K562 (cell line): ENCODE results near the gene IFNAR2. TPM values are rescaled to one million over a fixed set of nuclear protein-coding genes. Genes with fewer than 3 reads are reported as not detected.

Source experiments
- ATAC-seq: fragments of 200-7000 bp; cut with Tn5 transposase; 3 replicates; pipeline ENCODE4 v1.9.1; 2020; ENCODE audit warnings: moderate library complexity
- BruUV-seq: library from RNA; stranded (reverse); fragments of 400-500 nt; replicated peaks from 2 replicates; lab custom pipeline; 2021; lab: Mats Ljungman, UMichigan
- CTCF ChIA-PET: fragments of 300-600 bp; formaldehyde crosslinking; extraction: SDS; loops from one replicate; lab custom pipeline; 2021; ENCODE audit warnings: low intra/inter-chr PET ratio; lab: Yijun Ruan, JAX
- POLR2A ChIA-PET: fragments of 300-600, 350-650 bp; sonication (Branson Sonifier 250); formaldehyde crosslinking; extraction: SDS; loops from one replicate; lab custom pipeline; 2021; ENCODE audit warnings: antibody characterized with exemption, inconsistent platforms; lab: Yijun Ruan, JAX
- DNase-seq, 4 experiments: peaks; one replicate each; pipeline versions ENCODE4 v3.0.0 to v3.0.0-alpha.2; 2011 to 2018; ENCODE audit warnings: low spot score in 3 of 4, mixed read lengths in 3 of 4; ENCODE audit errors: extremely low read depth in 1 of 4
- FAIRE-seq: peaks from 2 replicates; lab custom pipeline; 2011; peaks lifted over from hg19 to GRCh38; lab: Jason Lieb, UNC
- H2AFZ ChIP-seq: 2 replicates; pipeline ENCODE4 v1.6.0; 2011; ENCODE audit warnings: low read depth, low read length, control low read depth, inconsistent platforms
- H3K27ac ChIP-seq: fragments of 200-600 bp; 3 replicates; pipeline ENCODE4 v1.8.0; 2011; ENCODE audit warnings: low read depth, mild to moderate bottlenecking, control low read depth, inconsistent platforms, low read length, moderate library complexity, mixed read lengths; ENCODE audit errors: extremely low read depth
- H3K27me3 ChIP-seq, 2 experiments: fragments of 300-600 bp in 1 of 2; 2 replicates in 1 of 2; 3 replicates in 1 of 2; pipeline versions ENCODE4 v1.6.0 to v1.8.0; 2011; ENCODE audit warnings: inconsistent platforms in 2 of 2, low read length in 2 of 2, mild to moderate bottlenecking in 1 of 2, mixed read lengths in 1 of 2, moderate library complexity in 1 of 2; ENCODE audit not compliant: control insufficient read depth in 2 of 2, insufficient read depth in 2 of 2
- H3K36me3 ChIP-seq: fragments of 300-600 bp; 3 replicates; pipeline ENCODE4 v1.8.0; 2011; ENCODE audit warnings: mild to moderate bottlenecking, low read length, inconsistent platforms; ENCODE audit not compliant: control insufficient read depth, insufficient read depth
- H3K4me1 ChIP-seq, 2 experiments: fragments of 200-600 bp in 1 of 2; replicated peaks in 1 of 2; 2 replicates in 1 of 2; 3 replicates in 1 of 2; pipeline versions ENCODE4 v1.5.1 to v1.8.0; 2011; ENCODE audit warnings: inconsistent platforms in 2 of 2, low read length in 2 of 2, mild to moderate bottlenecking in 1 of 2, mixed read lengths in 1 of 2, moderate library complexity in 1 of 2; ENCODE audit not compliant: control insufficient read depth in 2 of 2, insufficient read depth in 2 of 2
- H3K4me2 ChIP-seq: 2 replicates; pipeline ENCODE4 v1.6.1; 2011; ENCODE audit warnings: low read length, control low read depth, inconsistent platforms, mixed read lengths; ENCODE audit not compliant: insufficient read depth
- H3K4me3 ChIP-seq: fragments of 200-600 bp; sonication (generic), shearing (Covaris generic); 2 replicates; pipeline ENCODE4 v1.5.1; 2016; ENCODE audit warnings: control low read depth, inconsistent platforms
- H3K79me2 ChIP-seq: fragments of 200-600 bp; 3 replicates; pipeline ENCODE4 v1.8.0; 2011; ENCODE audit warnings: low read length, inconsistent platforms; ENCODE audit not compliant: control insufficient read depth, insufficient read depth
- H3K9ac ChIP-seq, 2 experiments: 2 replicates each; pipeline versions ENCODE4 v1.6.0 to v1.6.1; 2011; ENCODE audit warnings: low read depth in 2 of 2, low read length in 2 of 2, control low read depth in 1 of 2, inconsistent platforms in 1 of 2, mild to moderate bottlenecking in 1 of 2, mixed read lengths in 1 of 2; ENCODE audit not compliant: insufficient read depth in 1 of 2
- H3K9me1 ChIP-seq: one replicate; pipeline ENCODE4 v1.6.0; 2011; ENCODE audit warnings: inconsistent platforms, mild to moderate bottlenecking, low read length, moderate library complexity; ENCODE audit not compliant: control insufficient read depth, insufficient read depth
- H3K9me3 ChIP-seq: replicated peaks from 2 replicates; pipeline ENCODE4 v1.5.1; 2011; ENCODE audit warnings: low read depth, low read length, inconsistent platforms; ENCODE audit not compliant: control insufficient read depth, insufficient read depth
- H4K20me1 ChIP-seq: replicated peaks from 2 replicates; pipeline ENCODE4 v1.6.1; 2011; ENCODE audit warnings: low read length, inconsistent platforms, mixed read lengths; ENCODE audit not compliant: control insufficient read depth, insufficient read depth
- BCOR ChIP-seq: fragments of 450-650 bp; IDR thresholded peaks from 2 replicates; pipeline ENCODE4 v1.6.1; 2016
- FOXK1 ChIP-seq: sonication (generic); formaldehyde crosslinking; IDR thresholded peaks from 2 replicates; pipeline ENCODE4 v1.8.0; 2022; ENCODE audit warnings: missing genetic modification reagents, mild to moderate bottlenecking, borderline replicate concordance
- GATA2 ChIP-seq: sonication (generic); formaldehyde crosslinking; IDR thresholded peaks from 2 replicates; pipeline ENCODE4 v1.4.0; 2020; ENCODE audit warnings: mild to moderate bottlenecking, missing genetic modification reagents
- MTA2 ChIP-seq: fragments of 450-650 bp; IDR thresholded peaks from 2 replicates; pipeline ENCODE4 v1.6.1; 2016; ENCODE audit warnings: low read depth
- SPI1 ChIP-seq: IDR thresholded peaks from 2 replicates; pipeline ENCODE4 v1.6.1; 2011; ENCODE audit warnings: low read depth, low read length, control low read depth, borderline replicate concordance
- TCF3 ChIP-seq: sonication (generic); formaldehyde crosslinking; IDR thresholded peaks from 2 replicates; pipeline ENCODE4 v1.4.0; 2020; ENCODE audit warnings: mild to moderate bottlenecking, missing genetic modification reagents
- TCF7L2 ChIP-seq: fragments of 150-350 bp; IDR thresholded peaks from 2 replicates; pipeline ENCODE4 v1.6.1; 2016; ENCODE audit warnings: low read depth, mild to moderate bottlenecking, low read length, moderate library complexity
- ZNF217 ChIP-seq: sonication (generic); formaldehyde crosslinking; IDR thresholded peaks from 2 replicates; pipeline ENCODE4 v1.8.0; 2022; ENCODE audit warnings: mild to moderate bottlenecking, missing genetic modification reagents
- ZSCAN32 ChIP-seq: fragments of 450-650 bp; formaldehyde crosslinking; IDR thresholded peaks from 2 replicates; pipeline ENCODE4 v1.4.0; 2020; ENCODE audit warnings: mild to moderate bottlenecking, moderate library complexity
- WGBS: fragments of 100-300 bp; shearing (Covaris generic); methylation state at CpG from one replicate; pipeline ENCODE4 v1.1.6; 2016; ENCODE audit warnings: low coverage, mixed read lengths; ENCODE audit not compliant: insufficient coverage; ENCODE audit errors: missing lambda C conversion rate; 5-methylcytosine and 5-hydroxymethylcytosine counted together
- in situ Hi-C: fragments of 300-500 bp; cut with MboI; formaldehyde crosslinking; loops from 4 replicates; pipeline ENCODE4 v1.15.0; 2018; ENCODE audit warnings: inconsistent platforms, mixed read lengths
- intact Hi-C: fragments of 100-400 bp; cut with micrococcal nuclease; formaldehyde crosslinking; loops from 2 replicates; pipeline ENCODE4 v1.14.2; 2022
- polyA plus RNA-seq, 8 experiments: library from polyadenylated mRNA; depleted of rRNA in 4 of 8; stranded (reverse) in 5 of 8; unstranded in 3 of 8; fragments of >200 nt; fragmentation: Nextera tagmentation in 2 of 8; fragmentation: Illumina TruSeq in 1 of 8; extraction: Ambion mirVana in 2 of 8; extraction: Trizol in 1 of 8; gene quantifications; 2 replicates each; pipeline versions ENCODE4 v1.2.1 to v1.2.3, GENCODE V29; 2011 to 2014; ENCODE audit warnings: inconsistent platforms in 1 of 8, missing spikeins in 1 of 8
- total RNA-seq, 7 experiments: library from RNA; depleted of rRNA in 6 of 7; stranded (reverse); fragments of >200 nt in 6 of 7; fragmentation: Illumina TruSeq in 2 of 7; extraction: Trizol in 2 of 7; gene quantifications; 2 replicates each; pipeline versions ENCODE4 v1.2.1 to v1.2.3, GENCODE V29; 2011 to 2021; ENCODE audit warnings: low replicate concordance in 1 of 7
- TF ChIP-seq, protein P1 (sequence below): fragments of 450-650 bp; formaldehyde crosslinking; IDR thresholded peaks from 2 replicates; pipeline ENCODE4 v1.4.0; 2020; ENCODE audit warnings: mild to moderate bottlenecking, moderate library complexity
- TF ChIP-seq, protein P2 (sequence below): fragments of 250-450 bp; sonication (Bioruptor Pico); IDR thresholded peaks from 2 replicates; pipeline ENCODE4 v1.5.1; 2021; ENCODE audit warnings: mild to moderate bottlenecking
- TF ChIP-seq, protein P3 (sequence below): fragments of 250-450 bp; sonication (Bioruptor Pico); IDR thresholded peaks from 2 replicates; pipeline ENCODE4 v1.8.0; 2021; ENCODE audit warnings: mild to moderate bottlenecking, moderate library complexity

Gene IFNAR2
- total and polyA plus RNA-seq, 9 of the 15 experiments (the other 6 are each of a cell fraction or from before 2014, with no cell fraction given), result 1.7 to 48.3 (median 8.4) TPM

DNA sequence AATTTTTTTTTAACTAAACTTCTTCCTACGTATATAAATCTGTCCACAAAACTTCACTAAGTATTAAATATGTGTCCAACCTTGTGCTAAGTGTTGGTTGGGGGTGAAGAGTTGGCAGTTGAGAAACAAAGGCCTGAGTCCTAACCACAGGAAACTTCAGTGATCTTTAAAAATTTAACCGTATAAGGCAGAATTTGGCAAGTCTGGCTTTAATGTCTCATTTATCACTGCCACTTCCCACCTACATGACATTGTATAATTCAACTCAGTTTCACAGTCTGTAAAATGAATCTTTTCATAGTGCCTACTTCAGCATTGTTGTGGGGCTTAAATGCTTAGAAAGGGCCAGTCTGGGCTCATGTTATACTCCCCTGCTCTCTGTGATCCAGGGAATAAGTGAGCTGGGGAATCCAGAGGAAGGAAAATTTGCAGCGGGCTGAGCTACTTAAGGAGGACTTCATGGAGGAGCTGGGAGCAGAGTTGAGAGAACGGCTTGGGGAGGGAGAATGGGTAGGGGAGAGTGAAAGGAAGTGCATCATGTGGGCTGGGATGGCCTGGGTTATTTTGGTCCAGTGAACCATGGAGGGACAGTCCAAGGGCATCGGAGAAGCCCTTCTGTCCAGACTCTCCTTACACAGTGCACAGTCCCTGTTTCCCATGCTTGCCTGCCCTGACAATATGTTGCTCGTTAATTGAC, 14.5 kb downstream of the IFNAR2 start:
- CTCF ChIA-PET, result interaction anchor here (0.5 kb wide), 1 partner anchor 339 kb away, joined by 3 read pairs; no protein-coding TSS in a partner anchor
- Histone ChIP-seq H3K36me3 (peaks cover 56% of the 10 kb centered on the region), H3K79me2 (no peaks in the 10 kb centered on the region), H3K4me3 (no peak overlapping the region), H3K4me2 (no peak overlapping the region), H3K9me3 (no peaks in the 10 kb centered on the region), H2AFZ (no peak overlapping the region), H3K9ac (no peak overlapping the region), H3K4me1 (no peaks in the 10 kb centered on the region), H3K27ac (no peak overlapping the region), H4K20me1 (no peaks in the 10 kb centered on the region), H3K27me3 (no peaks in the 10 kb centered on the region), H3K9me1 (no peaks in the 10 kb centered on the region)
- intact Hi-C loops, result no loop called here
- no peak for ATAC-seq
- POLR2A ChIA-PET, result interaction anchor here (0.9 to 1.0 kb wide), 2 partner anchors 10 to 22 kb away, joined by 3 to 4 read pairs; partner anchors contain the start of gene IL10RB
- FAIRE-seq, result no peak
- BruUV-seq, result no TSS peak
- in situ Hi-C loops, result no loop called here
- DNase-seq, result no peak
- TF ChIP-seq TCF7L2, result no peak
- TF ChIP-seq, protein P1, sequence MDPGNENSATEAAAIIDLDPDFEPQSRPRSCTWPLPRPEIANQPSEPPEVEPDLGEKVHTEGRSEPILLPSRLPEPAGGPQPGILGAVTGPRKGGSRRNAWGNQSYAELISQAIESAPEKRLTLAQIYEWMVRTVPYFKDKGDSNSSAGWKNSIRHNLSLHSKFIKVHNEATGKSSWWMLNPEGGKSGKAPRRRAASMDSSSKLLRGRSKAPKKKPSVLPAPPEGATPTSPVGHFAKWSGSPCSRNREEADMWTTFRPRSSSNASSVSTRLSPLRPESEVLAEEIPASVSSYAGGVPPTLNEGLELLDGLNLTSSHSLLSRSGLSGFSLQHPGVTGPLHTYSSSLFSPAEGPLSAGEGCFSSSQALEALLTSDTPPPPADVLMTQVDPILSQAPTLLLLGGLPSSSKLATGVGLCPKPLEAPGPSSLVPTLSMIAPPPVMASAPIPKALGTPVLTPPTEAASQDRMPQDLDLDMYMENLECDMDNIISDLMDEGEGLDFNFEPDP, result no peak
- no peak for TF ChIP-seq TCF3 (CRISPR knock-in tag)
- TF ChIP-seq SPI1, result no peak
- TF ChIP-seq BCOR, result no peak
- TF ChIP-seq, protein P2, sequence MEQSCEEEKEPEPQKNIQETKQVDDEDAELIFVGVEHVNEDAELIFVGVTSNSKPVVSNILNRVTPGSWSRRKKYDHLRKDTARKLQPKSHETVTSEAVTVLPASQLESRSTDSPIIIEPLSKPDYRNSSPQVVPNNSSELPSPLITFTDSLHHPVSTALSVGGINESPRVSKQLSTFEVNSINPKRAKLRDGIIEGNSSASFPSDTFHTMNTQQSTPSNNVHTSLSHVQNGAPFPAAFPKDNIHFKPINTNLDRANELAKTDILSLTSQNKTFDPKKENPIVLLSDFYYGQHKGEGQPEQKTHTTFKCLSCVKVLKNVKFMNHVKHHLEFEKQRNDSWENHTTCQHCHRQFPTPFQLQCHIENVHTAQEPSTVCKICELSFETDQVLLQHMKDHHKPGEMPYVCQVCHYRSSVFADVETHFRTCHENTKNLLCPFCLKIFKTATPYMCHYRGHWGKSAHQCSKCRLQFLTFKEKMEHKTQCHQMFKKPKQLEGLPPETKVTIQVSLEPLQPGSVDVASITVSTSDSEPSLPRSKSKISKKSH (CRISPR knock-in tag), result no peak
- no peak for TF ChIP-seq GATA2 (CRISPR knock-in tag)
- TF ChIP-seq MTA2, result no peak
- TF ChIP-seq, protein P3, sequence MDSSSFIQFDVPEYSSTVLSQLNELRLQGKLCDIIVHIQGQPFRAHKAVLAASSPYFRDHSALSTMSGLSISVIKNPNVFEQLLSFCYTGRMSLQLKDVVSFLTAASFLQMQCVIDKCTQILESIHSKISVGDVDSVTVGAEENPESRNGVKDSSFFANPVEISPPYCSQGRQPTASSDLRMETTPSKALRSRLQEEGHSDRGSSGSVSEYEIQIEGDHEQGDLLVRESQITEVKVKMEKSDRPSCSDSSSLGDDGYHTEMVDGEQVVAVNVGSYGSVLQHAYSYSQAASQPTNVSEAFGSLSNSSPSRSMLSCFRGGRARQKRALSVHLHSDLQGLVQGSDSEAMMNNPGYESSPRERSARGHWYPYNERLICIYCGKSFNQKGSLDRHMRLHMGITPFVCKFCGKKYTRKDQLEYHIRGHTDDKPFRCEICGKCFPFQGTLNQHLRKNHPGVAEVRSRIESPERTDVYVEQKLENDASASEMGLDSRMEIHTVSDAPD (CRISPR knock-in tag), result no peak
- no peak for TF ChIP-seq ZNF217 (CRISPR knock-in tag)
- TF ChIP-seq FOXK1 (CRISPR knock-in tag), result no peak
- no peak for TF ChIP-seq ZSCAN32 (CRISPR knock-in tag)
- WGBS, result 83% methylated on average over 6 of the region's 6 CpGs
